Renal pelvis (tissue), 4 donors: ENCODE measurements around the gene FAM174B. TPM values are rescaled to one million over a fixed set of nuclear protein-coding genes. Genes with fewer than 3 reads are reported as not detected.
A peak's percentile ranks its signal among the peaks of the same experiment; 100 is the strongest.

Experiments
- DNase-seq: peaks from one replicate; pipeline ENCODE4 v3.0.0-alpha.2; 2013
- polyA plus RNA-seq, 3 donors: library from polyadenylated mRNA; unstranded; fragments of 120-200 nt; gene quantifications; one replicate each; pipeline ENCODE4 v1.2.1, GENCODE V29; 2013; ENCODE audit not compliant: insufficient read length in 3 of 3

The FAM174B gene
- polyA plus RNA-seq, 3 donors = 31.0 to 35.0 (median 33.3) TPM

DNA sequence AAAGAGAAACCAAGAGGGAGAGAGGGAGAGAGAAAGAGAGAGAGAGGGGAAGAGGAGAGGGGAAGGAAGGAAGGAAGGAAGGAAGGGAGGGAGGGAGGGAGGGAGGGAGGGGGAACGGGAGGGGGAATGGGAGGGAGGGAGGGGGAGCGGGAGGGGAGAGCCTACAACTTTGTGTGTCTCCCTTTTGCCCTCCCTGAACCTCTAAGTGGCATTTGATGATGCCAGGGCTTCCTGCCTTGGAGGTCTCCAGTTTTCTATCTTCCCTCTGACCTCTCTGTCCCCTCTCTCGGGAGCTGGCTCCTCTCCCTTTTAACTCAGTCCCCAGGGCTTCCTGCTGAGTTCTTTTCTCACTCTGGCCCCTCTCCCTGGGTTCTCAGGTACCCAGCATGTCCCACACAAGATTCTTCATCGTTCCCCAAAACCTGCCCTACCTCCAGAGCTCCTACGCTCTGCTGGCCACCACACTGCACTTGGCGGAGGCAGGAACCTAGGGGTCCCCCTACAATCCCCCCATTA lies 12.5 kb upstream of the FAM174B start:
- DNase-seq = no peak

DNA sequence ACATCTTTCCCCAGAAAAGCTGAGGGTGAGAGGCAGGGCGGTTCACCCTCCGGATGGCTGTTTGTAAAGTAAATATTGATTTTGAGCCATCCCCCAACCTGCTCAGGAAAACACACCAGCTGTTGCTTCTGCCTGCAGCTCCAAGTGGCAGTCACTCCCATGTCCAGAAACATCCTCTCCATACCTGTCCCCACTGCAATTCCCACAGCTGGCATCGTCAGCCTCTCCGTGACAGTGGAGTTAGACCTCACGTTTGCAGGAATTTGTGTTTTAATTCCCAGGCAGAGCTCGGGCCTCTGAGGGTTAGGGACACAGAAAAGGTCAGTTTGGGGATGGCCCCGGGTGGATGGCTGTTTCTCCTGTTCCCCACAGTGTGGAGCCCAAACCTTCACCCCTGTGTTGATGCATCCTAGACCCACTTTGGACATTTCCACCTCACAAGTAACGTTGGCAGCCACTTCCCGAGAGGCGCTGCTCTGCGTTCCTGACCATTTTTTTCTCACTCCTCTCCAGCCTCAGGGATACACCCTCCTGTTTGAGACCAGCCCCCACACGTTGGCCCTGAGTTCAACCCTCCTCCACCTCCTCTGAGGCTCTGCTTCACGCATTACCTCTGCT lies 11.8 kb upstream of the FAM174B start:
- DNase-seq = no peak

DNA sequence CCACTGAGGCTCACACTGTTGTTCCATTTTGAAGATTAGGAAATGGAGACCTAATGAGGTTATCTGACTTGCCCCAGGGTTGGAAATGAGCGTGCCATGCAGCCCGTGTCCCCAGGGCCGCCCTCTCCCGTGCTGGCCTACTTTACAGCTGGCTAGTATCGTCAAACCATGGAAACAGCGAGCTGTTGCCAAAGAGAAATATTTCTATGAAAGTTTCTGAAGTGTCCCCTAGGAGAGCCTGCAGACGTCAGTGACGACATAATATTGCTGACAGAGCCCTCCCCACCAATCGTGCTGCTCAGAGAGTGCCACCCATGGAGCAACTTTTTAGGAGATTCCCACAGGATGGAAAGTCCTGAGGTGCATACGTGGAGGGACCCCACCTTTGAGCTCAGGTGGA lies 11.2 kb upstream of the FAM174B start:
- DNase-seq = no peak

DNA sequence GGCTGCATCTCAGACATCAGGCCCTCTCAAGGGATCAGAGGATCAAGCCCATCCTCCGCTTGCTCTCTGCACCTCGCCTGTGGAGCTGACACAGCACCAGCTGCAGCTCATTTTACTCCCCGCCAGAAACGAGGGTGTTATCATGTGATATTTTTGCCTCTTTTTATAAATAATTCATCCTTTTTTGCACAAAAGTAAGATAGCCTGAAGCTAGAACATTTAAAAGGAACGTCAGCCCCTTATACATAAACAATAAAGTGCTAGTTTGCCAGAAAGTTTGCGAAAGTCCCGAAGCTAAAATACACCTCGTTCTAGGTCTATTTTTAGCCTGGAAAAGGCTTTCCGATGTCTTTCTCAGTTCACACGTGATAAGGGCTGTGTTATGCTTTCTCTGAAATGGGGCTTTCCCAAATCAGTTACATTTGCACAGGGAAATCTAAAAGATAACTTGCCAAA lies 9.6 kb upstream of the FAM174B start:
- no peak for DNase-seq

DNA sequence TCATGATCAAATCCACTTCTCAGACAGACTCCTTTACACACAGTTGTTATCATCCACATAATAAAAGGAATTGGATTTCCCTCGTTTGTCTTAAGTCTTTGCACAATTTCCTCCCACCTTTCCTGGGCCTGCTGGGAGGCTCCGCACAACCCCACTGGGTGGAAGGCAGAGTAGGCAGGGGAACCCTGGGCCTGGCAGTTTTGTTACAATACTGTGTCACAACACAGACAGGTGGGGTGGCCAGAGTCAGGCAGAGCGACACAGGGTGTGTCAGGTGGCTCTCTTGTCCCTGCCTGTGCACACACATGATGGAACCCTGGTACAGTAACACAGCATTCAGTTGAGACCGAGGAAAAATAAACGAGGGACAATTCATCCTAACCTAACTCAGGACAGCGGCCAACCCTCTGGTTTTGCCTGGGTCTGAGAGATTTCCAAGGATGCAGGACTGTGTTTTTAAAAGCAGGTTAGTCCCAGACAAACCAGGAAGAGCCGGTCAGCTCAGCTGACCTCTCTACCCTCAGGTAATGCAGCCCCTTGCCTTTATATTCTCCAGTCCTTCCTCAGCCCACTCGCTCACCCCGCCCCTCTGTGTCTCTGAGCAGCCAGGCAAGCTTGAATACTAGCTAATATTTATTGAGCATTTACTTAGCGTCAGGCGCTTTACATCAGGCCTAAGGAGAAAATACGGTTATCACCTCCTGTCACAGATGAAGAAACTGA lies 8.8 kb upstream of the FAM174B start:
- no peak for DNase-seq

DNA sequence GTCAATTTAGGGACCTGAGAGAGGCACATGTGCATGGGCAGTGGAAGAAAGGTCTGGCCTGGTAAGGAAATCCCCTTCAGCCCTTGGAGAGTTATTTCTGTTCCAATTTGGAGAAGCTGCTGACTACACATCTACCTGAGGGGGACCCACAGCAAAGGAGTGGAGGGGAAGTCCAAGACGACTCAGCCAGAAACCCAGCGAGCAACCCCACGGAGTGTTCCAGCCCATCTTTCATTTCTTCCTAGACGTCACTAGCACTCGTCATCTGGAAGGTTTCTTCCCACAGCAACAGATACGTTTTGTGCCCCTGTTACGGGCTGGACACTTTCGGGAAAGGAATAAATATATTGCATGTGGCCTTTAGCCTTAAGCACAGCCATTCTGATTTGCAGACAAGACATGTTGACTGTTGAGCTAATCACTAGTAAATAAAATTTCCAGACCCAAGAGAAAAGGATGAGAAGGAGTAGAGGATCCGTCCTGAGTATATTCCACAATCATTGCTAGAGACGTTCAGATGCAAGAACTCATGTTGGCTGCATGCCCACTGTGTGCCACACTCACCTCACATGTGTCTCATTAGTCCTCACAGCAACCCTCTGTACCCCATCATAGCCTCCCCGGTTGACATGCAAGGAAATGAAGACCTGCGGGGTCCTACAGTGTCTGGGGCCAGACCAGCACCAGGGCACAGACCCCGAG lies 7.8 kb upstream of the FAM174B start:
- DNase-seq = no peak

DNA sequence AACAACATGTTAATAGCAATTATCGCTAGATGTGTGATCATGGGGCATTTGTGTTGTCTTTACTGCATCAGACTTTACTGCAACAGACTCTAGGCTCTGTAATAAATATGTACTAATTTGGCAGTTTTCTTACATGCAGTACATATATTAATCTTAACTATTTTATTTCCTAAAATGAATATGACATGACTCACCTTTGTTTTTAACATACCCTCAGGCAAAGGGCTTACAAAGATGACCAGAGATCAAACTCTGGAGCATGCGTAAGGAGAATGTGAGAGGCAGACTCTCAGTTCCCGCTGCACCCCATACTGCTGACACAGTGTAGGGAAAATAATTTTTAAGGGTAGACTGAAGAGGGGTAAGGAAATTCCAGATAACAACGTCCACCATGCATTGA lies 7.2 kb upstream of the FAM174B start:
- DNase-seq = no peak

DNA sequence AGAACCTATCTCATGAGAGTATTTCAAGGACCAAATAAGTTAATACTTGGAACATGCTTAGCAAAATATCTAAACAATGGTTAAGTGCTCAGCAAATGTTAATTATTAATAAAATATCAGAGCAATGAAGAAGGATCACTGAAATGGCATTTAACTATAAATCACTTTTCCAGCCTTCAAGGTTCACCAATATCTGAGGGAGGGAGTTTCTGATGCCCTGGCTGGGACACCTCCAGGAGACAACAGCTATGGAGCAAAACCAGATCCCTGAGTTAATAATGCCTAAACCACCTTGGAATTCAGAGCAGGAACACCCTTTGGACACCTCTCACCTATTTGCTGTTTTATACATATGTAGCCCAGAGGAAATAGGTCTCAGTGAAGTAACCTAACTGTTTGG lies 6.4 kb upstream of the FAM174B start:
- DNase-seq = no peak

DNA sequence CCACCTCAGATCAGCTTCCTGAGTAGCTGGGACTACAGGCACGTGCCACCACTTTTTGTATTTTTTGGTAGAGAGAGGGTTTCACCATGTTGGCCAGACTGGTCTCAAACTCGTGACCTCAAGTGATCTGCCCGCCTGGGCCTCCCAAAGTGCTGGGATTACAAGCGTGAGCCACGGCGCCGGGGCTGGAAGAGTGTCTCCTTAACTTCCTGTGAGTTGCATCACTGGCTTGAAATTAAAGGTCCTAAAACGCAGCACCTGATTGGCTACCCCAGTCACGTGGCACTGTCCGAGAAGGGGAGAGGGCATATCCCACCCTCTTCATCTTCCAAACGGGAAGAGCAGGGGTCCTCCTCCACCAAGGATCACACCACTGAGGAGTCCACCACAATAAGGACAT lies 5.5 kb upstream of the FAM174B start:
- DNase-seq = no peak

DNA sequence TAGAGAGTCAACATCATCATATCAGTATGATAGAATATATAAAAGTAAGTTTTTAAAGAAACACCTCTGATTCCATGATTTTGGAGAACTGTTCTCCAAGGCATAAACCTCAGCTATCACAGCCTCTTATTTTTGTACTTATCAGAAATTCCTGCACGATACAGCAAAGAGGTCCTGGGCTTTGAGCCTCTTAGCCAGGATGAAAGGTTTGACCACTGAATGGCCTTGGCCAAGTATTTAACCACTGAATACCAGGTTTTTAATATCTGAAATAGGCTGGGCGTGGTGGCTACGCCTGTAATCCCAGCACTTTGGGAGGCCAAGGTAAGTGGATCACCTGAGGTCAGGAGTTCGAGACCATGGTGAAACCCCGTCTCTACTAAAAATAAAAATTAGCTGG lies 1.9 kb upstream of the FAM174B start:
- no peak for DNase-seq

DNA sequence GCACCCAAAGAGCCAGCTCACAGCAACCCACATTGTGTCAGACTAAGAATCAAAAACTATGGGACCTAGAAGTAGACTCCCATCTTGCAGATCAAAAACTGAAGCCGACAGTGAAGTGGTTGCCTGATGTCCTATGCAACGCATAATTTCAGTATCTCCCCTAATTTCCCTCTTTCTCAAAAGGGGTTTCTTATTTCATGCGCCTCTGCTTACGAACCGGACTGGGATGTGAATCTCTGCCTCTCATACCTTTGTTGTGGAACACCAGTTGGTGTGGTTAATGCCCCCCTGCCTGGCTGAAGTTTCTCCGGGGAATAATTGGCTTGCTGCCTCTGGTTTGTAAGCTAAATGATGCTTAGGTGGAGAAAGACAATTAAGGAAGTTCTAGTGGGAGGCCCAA lies 514 bp upstream of the FAM174B start:
- no peak for DNase-seq

DNA sequence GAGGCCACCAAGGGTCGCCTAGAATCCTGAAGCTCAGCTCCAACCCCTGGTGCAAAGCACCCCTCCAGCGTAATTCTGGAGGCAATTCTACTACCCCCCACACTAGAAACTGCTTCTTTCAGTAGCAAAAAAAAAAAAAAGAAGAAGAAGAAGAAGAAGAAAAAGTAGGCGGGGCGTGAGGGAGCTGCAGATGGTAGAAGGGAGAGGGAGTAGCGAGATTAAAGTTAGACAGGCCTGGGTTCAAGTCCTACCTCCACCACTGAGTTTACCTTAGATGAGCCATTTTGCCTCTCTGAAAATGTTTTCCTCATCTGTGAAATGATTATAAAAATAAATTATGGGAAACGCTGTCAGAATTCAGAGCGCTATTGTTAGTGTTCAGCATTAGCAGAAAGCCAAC lies 913 bp downstream of the FAM174B start:
- no peak for DNase-seq

DNA sequence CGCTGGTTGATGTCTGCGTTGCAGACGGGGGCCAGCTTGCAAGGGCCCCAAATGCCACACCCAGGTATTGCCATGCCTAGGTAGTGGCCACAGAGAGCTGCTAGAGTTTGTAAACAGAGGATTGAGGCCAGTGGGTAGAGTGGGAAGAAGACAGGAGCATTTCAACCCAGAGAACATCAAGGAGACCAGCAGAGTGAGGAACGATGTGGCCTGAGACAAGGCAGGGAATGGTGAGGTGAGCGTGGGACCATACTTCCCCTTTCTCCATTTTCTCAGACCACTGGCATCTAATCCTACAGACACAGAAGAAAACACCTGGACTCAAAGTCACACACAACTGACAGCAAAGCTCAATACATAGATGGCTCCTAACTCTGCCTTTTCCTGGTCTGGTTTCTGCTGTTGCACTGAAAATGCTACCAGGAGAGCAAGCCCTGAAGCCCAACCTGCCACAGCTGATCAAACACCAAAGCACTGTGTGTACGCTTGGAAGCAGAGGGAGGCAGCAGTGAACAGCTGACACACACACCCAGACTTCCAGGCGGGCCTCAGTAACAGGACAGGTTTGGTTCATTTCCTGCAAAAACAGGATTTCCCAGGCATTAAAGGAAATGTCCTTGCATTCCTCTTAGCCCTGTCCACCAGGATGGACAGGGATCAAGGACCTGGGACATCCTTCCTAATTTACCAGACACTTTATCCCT lies 1.6 kb downstream of the FAM174B start:
- DNase-seq = peak; percentile 68

DNA sequence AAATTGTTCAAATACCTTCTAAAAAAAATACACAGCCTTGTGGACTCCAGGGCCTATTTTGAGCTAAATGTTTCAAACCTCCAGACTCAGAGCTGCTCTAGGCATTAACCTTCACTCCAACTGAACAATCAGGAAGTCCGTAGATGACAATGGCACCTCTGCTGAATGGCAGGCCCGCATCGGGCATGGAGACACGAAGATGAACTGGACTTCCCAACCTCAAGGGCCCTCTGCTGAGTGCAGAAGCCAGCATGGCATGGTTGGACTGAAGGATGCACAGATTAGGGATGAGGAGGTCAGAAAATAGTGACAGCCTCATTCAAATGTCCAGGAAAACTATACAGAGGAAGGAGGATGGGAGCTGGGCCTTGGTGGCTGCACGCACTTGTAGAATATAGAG lies 2.2 kb downstream of the FAM174B start:
- DNase-seq = no peak

DNA sequence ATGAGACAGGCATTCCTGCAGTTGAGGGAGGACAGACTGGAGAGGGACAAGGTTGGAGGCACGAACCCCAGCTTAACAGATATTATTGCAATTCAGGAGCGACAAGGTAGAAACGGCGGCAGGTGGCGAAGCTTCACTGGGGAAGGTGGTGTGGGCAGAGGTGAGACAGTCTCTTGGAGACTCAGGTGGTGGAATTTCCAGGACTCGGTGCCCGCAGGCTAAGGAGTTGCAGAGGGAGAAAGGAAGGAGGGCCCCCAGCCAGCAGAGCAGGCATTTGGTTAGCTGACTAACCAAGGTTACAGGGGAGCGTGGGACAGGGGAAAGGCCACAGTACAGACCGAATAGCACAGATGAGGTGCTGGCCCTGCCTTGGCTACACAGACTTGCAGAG lies 3.0 kb downstream of the FAM174B start:
- no peak for DNase-seq

DNA sequence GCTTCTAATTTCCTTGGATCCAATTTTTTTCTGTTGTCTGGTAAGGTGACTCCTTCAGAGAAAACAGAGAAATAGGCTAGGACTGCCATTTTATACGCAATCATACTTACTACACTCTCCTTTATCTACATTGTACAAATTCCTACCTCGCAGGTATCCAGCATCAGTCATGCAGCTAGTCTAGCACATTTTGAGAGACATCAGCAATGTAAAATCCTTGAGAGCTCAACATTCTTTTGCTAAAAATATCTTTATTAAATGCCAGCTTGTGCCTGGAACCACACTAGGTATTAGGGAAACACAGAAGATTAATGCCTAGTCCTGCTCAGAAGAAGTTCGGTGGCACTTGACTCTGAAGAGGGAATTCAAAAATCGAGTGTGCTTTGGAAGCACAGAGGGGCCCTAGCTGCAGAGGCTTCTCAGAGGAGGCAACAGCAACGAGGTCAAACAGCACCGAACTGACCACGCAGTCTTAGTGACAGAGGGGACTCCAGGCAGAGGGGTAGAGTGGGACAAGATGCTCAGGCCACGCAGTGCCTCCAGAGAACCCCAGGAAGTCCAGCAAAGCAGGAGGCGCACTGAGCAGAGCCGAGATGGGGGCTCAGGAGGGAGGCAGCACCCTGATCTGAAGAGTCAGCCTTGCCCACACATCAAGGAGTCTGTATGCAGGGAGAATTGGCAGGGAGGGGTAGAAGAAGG lies 3.5 kb downstream of the FAM174B start:
- no peak for DNase-seq

DNA sequence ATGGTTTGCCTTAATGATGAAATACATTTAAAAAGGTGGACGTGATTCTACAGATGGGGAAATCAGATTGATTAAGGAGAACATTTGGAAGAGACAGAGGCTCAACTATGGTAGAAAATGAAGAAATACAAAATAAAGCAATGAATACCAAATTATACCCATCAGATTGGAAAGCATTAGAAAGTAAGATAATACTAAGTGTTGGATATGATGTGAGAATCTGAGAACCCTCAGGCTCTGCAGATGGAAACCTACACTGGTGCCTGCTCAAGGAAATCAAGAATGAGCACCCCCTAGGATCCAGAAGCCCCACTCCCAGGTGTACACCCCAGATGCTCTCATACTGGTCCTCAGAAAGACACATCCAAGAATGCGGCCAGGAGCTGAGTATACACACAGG lies 4.6 kb downstream of the FAM174B start:
- DNase-seq = no peak

DNA sequence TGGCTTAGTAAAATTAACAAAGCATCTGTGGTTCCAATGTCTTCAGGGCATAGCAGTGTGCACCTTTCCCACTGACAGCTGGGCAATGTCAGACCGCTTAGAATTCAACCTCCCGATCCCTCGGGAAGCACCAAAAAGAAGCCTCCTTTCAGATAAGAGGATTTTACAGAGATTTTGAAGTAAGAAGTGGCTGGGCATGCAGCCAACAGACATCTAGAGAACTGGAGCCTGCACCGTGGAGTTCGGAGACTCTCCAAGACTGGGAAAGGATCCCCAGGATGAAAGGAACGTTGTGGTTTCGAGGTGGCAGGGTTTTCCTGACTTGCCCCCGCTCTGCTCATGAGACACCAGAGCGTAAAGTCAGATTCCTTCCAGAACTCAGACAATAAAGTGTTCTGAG lies 5.3 kb downstream of the FAM174B start:
- DNase-seq = no peak

DNA sequence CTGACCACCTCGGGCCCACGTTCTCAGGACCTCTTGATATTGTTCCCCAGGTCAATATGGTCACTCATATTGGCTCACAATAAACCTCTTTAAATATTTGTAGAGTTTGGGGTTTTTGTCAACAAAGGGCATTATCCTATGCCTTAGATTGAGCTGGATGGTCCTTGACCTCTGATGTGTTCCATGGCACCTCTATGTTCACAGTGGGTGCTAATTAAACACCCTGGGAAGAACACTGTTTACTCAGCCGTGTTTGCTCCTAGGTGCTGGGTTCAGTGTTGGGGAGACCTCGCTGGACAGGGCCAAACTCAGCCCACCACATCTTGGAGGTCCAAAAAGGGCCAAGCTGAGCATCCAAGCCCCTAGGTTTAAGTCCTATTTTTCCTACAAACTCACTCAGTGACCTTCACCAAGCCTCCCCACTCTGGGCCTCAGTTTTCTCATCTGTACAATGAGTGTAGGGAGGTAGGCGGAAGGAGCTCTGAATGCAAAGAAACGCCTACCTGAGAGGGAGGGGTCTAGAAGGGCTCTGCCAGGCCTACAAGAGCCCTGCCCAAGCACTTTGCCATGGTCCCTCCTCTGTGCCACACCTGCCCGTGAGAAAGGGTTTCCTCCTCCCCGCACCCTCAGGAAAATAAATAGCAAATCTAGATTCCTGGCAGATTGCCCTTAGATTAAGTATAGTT lies 7.2 kb downstream of the FAM174B start:
- no peak for DNase-seq

DNA sequence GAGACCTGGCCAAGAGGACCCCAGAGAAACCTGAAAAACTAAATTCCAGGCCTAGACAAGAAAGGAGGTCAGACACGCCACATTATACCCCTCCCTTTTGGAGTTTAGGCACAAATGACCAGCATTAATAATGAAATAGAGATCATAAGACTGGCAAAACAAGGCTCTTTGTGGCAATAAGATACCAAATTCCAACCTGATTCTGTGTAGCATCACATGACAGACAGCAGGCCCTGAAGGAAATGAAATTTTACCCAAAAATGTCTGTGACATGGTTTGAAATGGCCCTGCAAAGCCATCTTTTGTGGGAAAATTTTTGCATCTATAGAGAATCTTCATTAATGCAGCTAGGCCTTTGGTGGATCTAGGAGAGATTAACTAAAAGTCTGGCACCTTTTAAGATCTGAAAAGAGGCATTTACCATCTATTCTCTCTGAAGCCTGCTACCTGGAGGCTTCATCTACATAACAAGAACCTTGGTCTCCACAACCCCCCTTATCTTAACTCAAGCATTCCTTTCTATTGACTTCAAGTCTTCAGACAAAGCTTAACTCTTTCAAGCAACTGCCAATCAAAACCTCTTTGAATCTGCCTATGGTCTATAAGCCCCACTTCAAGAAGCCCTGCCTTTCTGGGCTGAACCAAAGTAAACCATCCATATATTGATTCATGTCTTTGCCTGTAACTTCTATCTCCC lies 8.0 kb downstream of the FAM174B start:
- DNase-seq = no peak

DNA sequence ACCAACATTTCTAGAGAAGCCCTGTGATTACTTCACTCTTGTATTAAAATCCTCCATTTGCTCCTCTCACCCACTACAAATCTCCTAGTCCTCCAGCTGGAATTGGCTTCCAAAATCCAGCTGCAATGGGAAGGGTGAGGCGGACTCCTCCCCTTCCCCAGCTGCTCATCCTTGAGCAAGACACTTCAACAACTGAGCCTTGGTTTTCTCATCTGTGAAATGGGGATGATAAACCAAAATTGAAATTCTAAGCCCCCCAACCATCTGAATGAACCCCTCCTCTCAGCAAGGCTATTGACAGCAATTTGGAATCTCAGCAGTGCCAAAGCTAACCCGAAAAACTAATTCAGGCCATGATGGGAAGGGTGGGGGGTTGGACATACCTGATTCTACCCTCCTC lies 9.4 kb downstream of the FAM174B start:
- DNase-seq = no peak
